Measurements from ENCODE around the gene ALG5. TPM values are rescaled to one million over a fixed set of nuclear protein-coding genes. Genes with fewer than 3 reads are reported as not detected.

ALG5 gene
- total RNA-seq, 6 donors from 2014 or later = 7.2 to 45.9 (median 30.0) TPM

DNA sequence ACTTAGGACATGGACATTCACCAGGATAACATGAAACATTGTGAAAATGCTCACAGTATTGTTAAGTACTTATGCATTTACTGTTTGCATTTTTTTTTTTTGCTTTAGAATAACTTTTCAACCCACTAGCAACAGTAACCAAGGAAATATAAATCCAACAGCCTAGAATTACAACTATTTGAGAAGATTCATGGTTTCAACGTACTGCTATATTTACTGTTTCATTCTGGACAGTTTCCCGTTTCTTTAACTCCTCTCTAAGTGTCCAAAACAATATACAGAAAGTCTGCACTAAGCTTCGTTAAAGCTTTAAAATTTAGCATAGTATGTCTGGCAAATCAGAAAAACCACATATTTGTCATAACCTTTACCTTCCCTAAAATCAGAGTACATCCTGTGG lies 81.8 kb downstream of the ALG5 start:
- Histone ChIP-seq H3K27ac (no peak overlapping the region), H3K27me3 (peaks cover 0 to 6% (median 0%) of the 10 kb centered on the region in 4 donors), H3K36me3 (no peaks in the 10 kb centered on the region), H3K4me3 (no peak overlapping the region), H3K4me1 (peaks cover 0 to 27% (median 5%) of the 10 kb centered on the region in 4 donors), H3K9me3 (no peaks in the 10 kb centered on the region)
- DNase-seq = no peak
- no peak for ATAC-seq (ENCODE audit: low FRiP score in 2 of 2)
- TF ChIP-seq EP300 (IDR thresholded peaks at IDR 0.05) (no peak), POLR2AphosphoS5 (IDR thresholded peaks at IDR 0.05) (no peak), CTCF (IDR thresholded peaks at IDR 0.05) (no peak), POLR2A (IDR thresholded peaks at IDR 0.05) (no peak)
- 66 to 68% methylated on average over 3 of the region's 3 CpGs for WGBS, 2 donors

DNA sequence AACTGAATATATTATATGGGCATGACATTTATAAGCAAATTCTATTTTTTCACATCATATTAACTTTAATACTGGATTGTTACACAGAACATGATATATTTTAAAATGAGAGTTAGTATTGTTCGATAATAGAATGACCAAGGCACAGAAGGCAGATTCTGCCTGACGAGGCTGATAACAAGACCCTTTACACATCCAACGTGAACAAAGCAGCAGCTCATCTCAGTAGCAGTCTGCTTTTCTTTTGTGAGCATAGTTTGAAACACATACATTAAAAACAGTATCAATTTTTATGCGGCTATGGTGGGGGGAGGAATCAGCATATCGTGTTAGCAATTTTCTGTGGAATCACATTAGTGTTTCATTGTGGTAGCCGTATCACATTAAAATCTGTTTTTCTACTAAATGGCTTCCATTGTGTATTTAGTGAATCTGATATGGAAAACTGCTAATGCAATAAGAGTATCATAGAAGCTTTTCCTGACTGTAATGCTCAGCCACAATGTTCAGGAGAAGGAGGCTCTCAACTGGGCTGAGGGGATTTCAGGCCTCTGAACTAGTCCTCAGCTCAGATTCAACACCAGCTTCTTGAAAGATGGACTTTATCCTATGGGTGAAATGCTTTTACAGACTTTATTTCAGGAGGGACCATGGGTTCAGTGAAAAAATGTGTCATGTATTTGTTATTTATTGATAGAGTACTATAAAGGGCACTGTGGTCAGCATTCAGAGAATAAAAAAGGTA lies 83.1 kb downstream of the ALG5 start:
- WGBS, 2 donors = 91 to 95% methylated on average over 6 of the region's 6 CpGs
- DNase-seq = no peak
- Histone ChIP-seq H3K4me3 (no peak overlapping the region), H3K4me1 (peaks cover 0 to 27% (median 5%) of the 10 kb centered on the region in 4 donors), H3K36me3 (no peaks in the 10 kb centered on the region), H3K27ac (peak overlapping the region in 1 of 4 donors; percentile 8), H3K9me3 (no peaks in the 10 kb centered on the region), H3K27me3 (peaks cover 0 to 6% (median 0%) of the 10 kb centered on the region in 4 donors)
- no peak for ATAC-seq (ENCODE audit: low FRiP score in 2 of 2)
- no peak for TF ChIP-seq POLR2A (IDR thresholded peaks at IDR 0.05)
- TF ChIP-seq EP300 (IDR thresholded peaks at IDR 0.05) = no peak
- no peak for TF ChIP-seq CTCF (IDR thresholded peaks at IDR 0.05)
- no peak for TF ChIP-seq POLR2AphosphoS5 (IDR thresholded peaks at IDR 0.05)

DNA sequence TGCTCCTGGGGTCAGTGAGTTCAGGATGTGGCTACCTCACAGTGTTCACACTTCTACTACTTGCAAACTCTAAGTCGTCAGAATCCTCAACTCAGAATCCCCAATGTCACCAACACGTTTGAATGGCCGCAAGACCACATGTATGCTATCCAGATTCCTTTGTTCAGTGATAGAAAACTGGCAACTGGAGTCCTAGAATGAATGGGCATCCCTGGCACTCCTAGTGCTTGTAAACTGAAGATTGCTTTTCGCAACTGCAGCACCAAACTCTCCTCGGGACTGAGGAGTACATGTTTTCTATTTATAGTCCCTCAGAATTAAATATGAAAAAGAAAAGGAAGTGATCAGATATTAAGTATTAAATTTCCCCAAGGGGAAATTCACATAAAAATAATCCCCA lies 84.0 kb downstream of the ALG5 start:
- H3K27me3 ChIP-seq = peaks cover 0 to under 1% (median 0%) of the 10 kb centered on the region in 4 donors
- no peak for ATAC-seq (ENCODE audit: low FRiP score in 2 of 2)
- no peak overlapping the region for H3K27ac ChIP-seq
- H3K4me1 ChIP-seq = peaks cover 0 to 21% (median 3%) of the 10 kb centered on the region in 4 donors
- H3K9me3 ChIP-seq = no peaks in the 10 kb centered on the region
- no peak for DNase-seq
- H3K4me3 ChIP-seq = no peak overlapping the region
- H3K36me3 ChIP-seq = no peaks in the 10 kb centered on the region
- no peak for TF ChIP-seq POLR2A (IDR thresholded peaks at IDR 0.05)
- WGBS, 2 donors = 62 to 68% methylated on average over 5 of the region's 5 CpGs

DNA sequence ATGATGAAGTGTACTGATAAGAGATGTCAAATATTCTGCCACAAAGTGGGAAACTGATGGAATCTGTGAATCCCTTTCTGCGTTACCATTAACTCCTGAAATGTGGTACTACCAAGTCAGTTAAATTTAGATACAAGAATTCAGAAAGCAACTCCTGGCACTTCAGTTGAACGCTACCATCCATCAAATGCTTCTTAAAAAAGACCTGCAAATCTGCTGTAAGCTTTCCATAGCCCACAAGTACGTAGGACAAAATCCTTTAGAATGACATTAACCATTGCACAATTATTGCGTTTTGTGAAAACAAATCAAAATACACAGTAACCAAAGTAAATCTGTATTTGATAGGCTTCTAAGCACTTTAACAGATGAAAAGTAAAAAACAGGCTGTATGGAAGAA lies 84.5 kb downstream of the ALG5 start:
- no peak for TF ChIP-seq POLR2AphosphoS5 (IDR thresholded peaks at IDR 0.05)
- TF ChIP-seq EP300 (IDR thresholded peaks at IDR 0.05) = no peak
- TF ChIP-seq CTCF (IDR thresholded peaks at IDR 0.05) = no peak
- H3K27me3 ChIP-seq = no peaks in the 10 kb centered on the region
- no peaks in the 10 kb centered on the region for H3K36me3 ChIP-seq
- WGBS, 2 donors = 88 to 90% methylated on average over 4 of the region's 4 CpGs
- H3K9me3 ChIP-seq = no peaks in the 10 kb centered on the region
- no peak overlapping the region for H3K4me3 ChIP-seq
- DNase-seq (no peak), ATAC-seq (ENCODE audit: low FRiP score in 2 of 2) (no peak)
- peaks cover 0 to 16% (median 3%) of the 10 kb centered on the region in 4 donors for H3K4me1 ChIP-seq
- H3K27ac ChIP-seq = no peak overlapping the region

DNA sequence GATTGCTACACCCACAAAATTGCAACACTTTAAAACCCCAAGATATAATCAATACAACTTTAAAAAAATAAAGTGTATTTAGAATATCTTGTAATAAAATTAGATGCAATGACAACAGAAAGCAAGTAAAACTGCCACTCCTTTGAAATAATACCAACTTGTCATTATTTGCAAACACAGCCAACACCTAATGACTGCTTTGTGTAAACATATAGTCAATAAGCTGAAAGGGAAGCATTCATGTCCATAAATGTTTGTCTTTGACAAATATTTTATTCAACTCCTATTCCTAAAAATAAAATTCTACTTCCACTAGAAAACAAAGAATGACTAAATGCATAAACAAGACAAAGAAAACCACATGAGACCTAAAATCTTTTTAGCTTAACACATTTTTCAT lies 85.7 kb downstream of the ALG5 start:
- TF ChIP-seq CTCF (IDR thresholded peaks at IDR 0.05) (no peak), POLR2A (IDR thresholded peaks at IDR 0.05) (no peak), POLR2AphosphoS5 (IDR thresholded peaks at IDR 0.05) (no peak), EP300 (IDR thresholded peaks at IDR 0.05) (no peak)
- no peak overlapping the region for H3K4me3 ChIP-seq
- no peak for DNase-seq
- no peak overlapping the region for H3K27ac ChIP-seq
- no peaks in the 10 kb centered on the region for H3K27me3 ChIP-seq
- H3K9me3 ChIP-seq = no peaks in the 10 kb centered on the region
- H3K36me3 ChIP-seq = no peaks in the 10 kb centered on the region
- no peak for ATAC-seq (ENCODE audit: low FRiP score in 2 of 2)
- H3K4me1 ChIP-seq = peaks cover 0 to 5% (median 2%) of the 10 kb centered on the region in 4 donors
